ENCODE data around the gene RNF181.
"Not testable (repeated sequence)": the region's sequence is repeated elsewhere in the genome, so short reads cannot be mapped to it uniquely, and the experiment has no call there.

DNA sequence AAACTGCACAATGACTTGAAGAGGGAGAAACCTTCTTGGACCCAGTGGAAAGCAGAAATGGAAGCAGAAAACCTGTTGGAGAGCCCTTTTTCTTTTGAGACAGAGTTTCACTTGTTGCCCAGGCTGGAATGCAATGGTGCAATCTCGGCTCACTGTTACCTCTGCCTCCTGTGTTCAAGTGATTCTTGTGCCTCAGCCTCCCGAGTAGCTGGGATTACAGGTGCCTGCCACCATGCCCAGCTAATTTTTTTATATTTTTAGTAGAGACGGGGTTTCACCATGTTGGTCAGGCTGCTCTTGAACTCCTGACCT lies 8.5 kb downstream of the RNF181 start:
- TF ChIP-seq, protein P1, sequence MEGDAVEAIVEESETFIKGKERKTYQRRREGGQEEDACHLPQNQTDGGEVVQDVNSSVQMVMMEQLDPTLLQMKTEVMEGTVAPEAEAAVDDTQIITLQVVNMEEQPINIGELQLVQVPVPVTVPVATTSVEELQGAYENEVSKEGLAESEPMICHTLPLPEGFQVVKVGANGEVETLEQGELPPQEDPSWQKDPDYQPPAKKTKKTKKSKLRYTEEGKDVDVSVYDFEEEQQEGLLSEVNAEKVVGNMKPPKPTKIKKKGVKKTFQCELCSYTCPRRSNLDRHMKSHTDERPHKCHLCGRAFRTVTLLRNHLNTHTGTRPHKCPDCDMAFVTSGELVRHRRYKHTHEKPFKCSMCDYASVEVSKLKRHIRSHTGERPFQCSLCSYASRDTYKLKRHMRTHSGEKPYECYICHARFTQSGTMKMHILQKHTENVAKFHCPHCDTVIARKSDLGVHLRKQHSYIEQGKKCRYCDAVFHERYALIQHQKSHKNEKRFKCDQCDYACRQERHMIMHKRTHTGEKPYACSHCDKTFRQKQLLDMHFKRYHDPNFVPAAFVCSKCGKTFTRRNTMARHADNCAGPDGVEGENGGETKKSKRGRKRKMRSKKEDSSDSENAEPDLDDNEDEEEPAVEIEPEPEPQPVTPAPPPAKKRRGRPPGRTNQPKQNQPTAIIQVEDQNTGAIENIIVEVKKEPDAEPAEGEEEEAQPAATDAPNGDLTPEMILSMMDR (conservative IDR thresholded peaks at IDR 0.05; ENCODE audit: low read length): not testable (repeated sequence)
- not testable (repeated sequence) for TF ChIP-seq EZH2phosphoT487 (IDR thresholded peaks at IDR 0.05; ENCODE audit: borderline replicate concordance, low read depth, low read length)
